H9 (cell line): Measurements from ENCODE around the gene CTCFL. TPM values are rescaled to one million over a fixed set of nuclear protein-coding genes. Genes with fewer than 3 reads are reported as not detected.

Experiments used
- DNase-seq: peaks from one replicate; pipeline ENCODE4 v3.0.0-alpha.2; 2017
- H2AFZ ChIP-seq: one replicate; pipeline ENCODE4 v1.6.1; 2013; ENCODE audit warnings: mild to moderate bottlenecking, low read length, control low read depth, moderate library complexity
- H2AK5ac ChIP-seq: 2 replicates; pipeline ENCODE4 v1.6.1; 2013; ENCODE audit warnings: low read length, control low read depth, mixed read lengths; ENCODE audit not compliant: insufficient read length
- H2BK120ac ChIP-seq: one replicate; pipeline ENCODE4 v1.6.1; 2013; ENCODE audit warnings: low read depth, mild to moderate bottlenecking, low read length, control low read depth, inconsistent platforms; ENCODE audit not compliant: poor library complexity, severe bottlenecking
- H2BK12ac ChIP-seq: 2 replicates; pipeline ENCODE4 v1.6.1; 2013; ENCODE audit warnings: low read length, control low read depth, mixed read lengths, low read depth; ENCODE audit not compliant: insufficient read length
- H2BK15ac ChIP-seq: 2 replicates; pipeline ENCODE4 v1.6.1; 2013; ENCODE audit warnings: low read depth, low read length, control low read depth
- H2BK20ac ChIP-seq: one replicate; pipeline ENCODE4 v1.6.1; 2013; ENCODE audit warnings: low read depth, mild to moderate bottlenecking, low read length, control low read depth, inconsistent platforms; ENCODE audit not compliant: poor library complexity, severe bottlenecking
- H2BK5ac ChIP-seq: 2 replicates; pipeline ENCODE4 v1.6.1; 2013; ENCODE audit warnings: low read length, control low read depth, mixed read lengths; ENCODE audit not compliant: insufficient read length
- H3K14ac ChIP-seq: 2 replicates; pipeline ENCODE4 v1.6.1; 2013; ENCODE audit warnings: low read length, control low read depth; ENCODE audit not compliant: insufficient read depth
- H3K18ac ChIP-seq: 2 replicates; pipeline ENCODE4 v1.6.1; 2013; ENCODE audit warnings: low read depth, mild to moderate bottlenecking, mixed read lengths, low read length, control low read depth; ENCODE audit not compliant: insufficient read length
- H3K23ac ChIP-seq: 2 replicates; pipeline ENCODE4 v1.6.1; 2013; ENCODE audit warnings: low read length, control low read depth, mixed read lengths, low read depth; ENCODE audit not compliant: insufficient read length
- H3K23me2 ChIP-seq: 2 replicates; pipeline ENCODE4 v1.6.1; 2013; ENCODE audit warnings: low read depth, mild to moderate bottlenecking, mixed read lengths, low read length, control low read depth; ENCODE audit not compliant: insufficient read length, poor library complexity, severe bottlenecking
- H3K27ac ChIP-seq: 2 replicates; pipeline ENCODE4 v1.5.1; 2013; ENCODE audit warnings: low read length, control low read depth, mixed read lengths, low read depth; ENCODE audit not compliant: insufficient read length
- H3K27me3 ChIP-seq: 2 replicates; pipeline ENCODE4 v1.6.1; 2013; ENCODE audit warnings: low read length, control low read depth, inconsistent platforms; ENCODE audit not compliant: insufficient read depth
- H3K4ac ChIP-seq: 2 replicates; pipeline ENCODE4 v1.6.1; 2013; ENCODE audit warnings: low read depth, mild to moderate bottlenecking, control low read depth, inconsistent platforms, low read length, moderate library complexity
- H3K4me1 ChIP-seq: 2 replicates; pipeline ENCODE4 v1.6.1; 2013; ENCODE audit warnings: low read length, control low read depth, inconsistent platforms; ENCODE audit not compliant: insufficient read depth
- H3K4me2 ChIP-seq: 2 replicates; pipeline ENCODE4 v1.6.1; 2013; ENCODE audit warnings: low read length, control low read depth, mixed read lengths; ENCODE audit not compliant: insufficient read length, insufficient read depth
- H3K56ac ChIP-seq: 2 replicates; pipeline ENCODE4 v1.6.1; 2013; ENCODE audit warnings: low read depth, mild to moderate bottlenecking, mixed read lengths, low read length, control low read depth; ENCODE audit not compliant: insufficient read length
- H3K79me1 ChIP-seq: 2 replicates; pipeline ENCODE4 v1.6.1; 2013; ENCODE audit warnings: low read depth, mild to moderate bottlenecking, moderate library complexity, low read length, control low read depth, inconsistent platforms; ENCODE audit not compliant: insufficient read depth, poor library complexity, severe bottlenecking
- H3K79me2 ChIP-seq: 2 replicates; pipeline ENCODE4 v1.6.1; 2013; ENCODE audit warnings: low read length, control low read depth, inconsistent platforms; ENCODE audit not compliant: insufficient read depth
- H3K9ac ChIP-seq: 2 replicates; pipeline ENCODE4 v1.6.1; 2013; ENCODE audit warnings: low read length, control low read depth, mixed read lengths; ENCODE audit not compliant: insufficient read length; ENCODE audit errors: extremely low read depth
- H3K9me3 ChIP-seq: one replicate; pipeline ENCODE4 v1.6.1; 2013; ENCODE audit warnings: low read depth, low read length, inconsistent platforms; ENCODE audit not compliant: control insufficient read depth
- H3T11ph ChIP-seq: one replicate; pipeline ENCODE4 v1.6.1; 2013; ENCODE audit warnings: mild to moderate bottlenecking, low read length, control low read depth, inconsistent platforms
- H4K20me1 ChIP-seq: one replicate; pipeline ENCODE4 v1.6.1; 2013; ENCODE audit not compliant: control insufficient read depth, insufficient read length, insufficient read depth
- H4K5ac ChIP-seq: 2 replicates; pipeline ENCODE4 v1.6.1; 2013; ENCODE audit warnings: low read depth, mild to moderate bottlenecking, mixed read lengths, low read length, control low read depth; ENCODE audit not compliant: insufficient read length
- H4K8ac ChIP-seq: replicated peaks from 2 replicates; pipeline ENCODE4 v1.6.1; 2013; ENCODE audit warnings: low read length, control low read depth, mixed read lengths, low read depth; ENCODE audit not compliant: insufficient read length
- H4K91ac ChIP-seq: 2 replicates; pipeline ENCODE4 v1.6.1; 2013; ENCODE audit warnings: low read depth, mild to moderate bottlenecking, moderate library complexity, mixed read lengths, low read length, control low read depth; ENCODE audit not compliant: insufficient read length
- H3K27ac Mint-ChIP-seq, 3 experiments: 2 replicates in 2 of 3; 3 replicates in 1 of 3; pipeline ENCODE4 v1.8.0; 2020 to 2021; ENCODE audit warnings: mixed read lengths in 3 of 3, mild to moderate bottlenecking in 1 of 3, moderate library complexity in 1 of 3
- H3K27me3 Mint-ChIP-seq: 2 replicates; pipeline ENCODE4 v1.8.0; 2021; ENCODE audit warnings: low read depth, mild to moderate bottlenecking, moderate library complexity, mixed read lengths
- H3K36me3 Mint-ChIP-seq, 3 experiments: 2 replicates in 2 of 3; 3 replicates in 1 of 3; pipeline ENCODE4 v1.8.0; 2020 to 2021; ENCODE audit warnings: low read depth in 3 of 3, mixed read lengths in 3 of 3; ENCODE audit not compliant: insufficient read depth in 1 of 3
- H3K4me1 Mint-ChIP-seq, 2 experiments: 2 replicates each; pipeline ENCODE4 v1.8.0; 2020; ENCODE audit warnings: mixed read lengths in 2 of 2
- H3K4me3 Mint-ChIP-seq, 2 experiments: 2 replicates in 1 of 2; 3 replicates in 1 of 2; pipeline ENCODE4 v1.8.0; 2020 to 2021; ENCODE audit warnings: mild to moderate bottlenecking in 2 of 2, mixed read lengths in 2 of 2, moderate library complexity in 1 of 2
- H3K9me3 Mint-ChIP-seq, 2 experiments: 2 replicates in 1 of 2; 3 replicates in 1 of 2; pipeline ENCODE4 v1.8.0; 2020; ENCODE audit warnings: mild to moderate bottlenecking in 2 of 2, mixed read lengths in 2 of 2, moderate library complexity in 1 of 2
- WGBS: extraction: QIAGEN DNeasy Blood & Tissue Kit; methylation state at CpG from one replicate; pipeline ENCODE4 v1.1.7; 2013; ENCODE audit warnings: missing lambda C conversion rate, low lambda C conversion rate, mixed read lengths; ENCODE audit not compliant: insufficient read length; ENCODE audit errors: extremely low coverage; 5-methylcytosine and 5-hydroxymethylcytosine counted together
- total RNA-seq: library from RNA; stranded (reverse); gene quantifications from 2 replicates; pipeline ENCODE4 v1.2.1, GENCODE V29; 2021
- TF ChIP-seq, protein P1 (sequence below): fragments of 200-600 bp; sonication (generic); conservative IDR thresholded peaks from 3 replicates; pipeline ENCODE4 v1.8.0; 2021; ENCODE audit warnings: antibody characterized with exemption, mild to moderate bottlenecking

The CTCFL gene
- total RNA-seq, 1 experiment from 2014 or later = 0.90 TPM

DNA sequence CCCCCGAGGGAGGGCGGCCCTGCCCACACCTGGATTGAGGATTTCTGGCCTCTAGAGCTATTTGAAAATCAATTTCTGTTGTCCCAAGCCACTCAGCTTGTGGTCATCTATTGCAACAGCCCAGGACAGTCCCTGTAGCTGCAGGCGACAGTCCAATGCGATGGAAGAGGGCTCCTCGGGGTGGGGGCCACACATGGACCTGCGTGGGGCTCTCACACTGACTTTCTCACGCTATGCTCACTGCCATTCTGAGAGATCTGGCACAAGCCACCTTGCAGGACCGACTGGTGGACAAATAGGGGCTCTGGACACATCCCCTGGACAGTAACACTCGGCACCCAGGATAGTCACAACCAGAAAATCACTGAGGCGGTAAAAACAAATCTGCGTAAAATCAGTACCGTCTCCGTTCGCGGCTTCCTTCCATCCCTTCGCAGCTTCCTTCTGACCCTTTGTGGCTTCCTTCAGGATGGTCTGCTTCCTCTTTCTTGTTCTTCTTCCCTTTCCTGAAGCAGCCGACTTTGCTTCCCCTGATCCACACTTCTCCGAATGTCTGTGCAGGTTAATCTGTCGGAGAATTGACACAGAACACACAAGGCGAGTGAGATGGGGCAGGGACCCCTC is 21.8 kb downstream of the CTCFL start:
- H2AFZ ChIP-seq = no peak overlapping the region
- no peak overlapping the region for H2BK120ac ChIP-seq
- no peak overlapping the region for H3K9ac ChIP-seq
- H4K5ac ChIP-seq = no peak overlapping the region
- no peak for DNase-seq
- no peak overlapping the region for H3K27ac ChIP-seq
- no peaks in the 10 kb centered on the region; the same call in 1 of the 2 replicates for H3K4me1 ChIP-seq
- H3K23ac ChIP-seq = no peak overlapping the region
- no peaks in the 10 kb centered on the region for H3K23me2 ChIP-seq
- H3K9me3 ChIP-seq = no peaks in the 10 kb centered on the region
- H2BK20ac ChIP-seq = no peak overlapping the region
- H3K4me1 Mint-ChIP-seq = peaks cover 26 to 34% of the 10 kb centered on the region in 2 experiments
- H3K18ac ChIP-seq = no peak overlapping the region
- no peaks in the 10 kb centered on the region for H3K9me3 Mint-ChIP-seq
- no peak overlapping the region for H3K27ac Mint-ChIP-seq
- no peaks in the 10 kb centered on the region for H3K79me1 ChIP-seq
- no peak overlapping the region for H2BK12ac ChIP-seq
- H3K4ac ChIP-seq = no peak overlapping the region
- no peak overlapping the region for H4K8ac ChIP-seq
- H3K56ac ChIP-seq = no peak overlapping the region
- no peak overlapping the region for H2AK5ac ChIP-seq
- no peak overlapping the region for H2BK15ac ChIP-seq
- no CpG with 5 or more reads among the region's 20 CpGs for WGBS
- H4K91ac ChIP-seq = no peak overlapping the region
- H3K4me2 ChIP-seq = no peak overlapping the region
- H4K20me1 ChIP-seq = no peaks in the 10 kb centered on the region
- H3K4me3 Mint-ChIP-seq = no peak overlapping the region
- H3K27me3 Mint-ChIP-seq = peaks cover 9% of the 10 kb centered on the region
- no peak overlapping the region for H3K14ac ChIP-seq
- no peak overlapping the region for H2BK5ac ChIP-seq
- no peaks in the 10 kb centered on the region for H3K36me3 Mint-ChIP-seq
- TF ChIP-seq, protein P1, sequence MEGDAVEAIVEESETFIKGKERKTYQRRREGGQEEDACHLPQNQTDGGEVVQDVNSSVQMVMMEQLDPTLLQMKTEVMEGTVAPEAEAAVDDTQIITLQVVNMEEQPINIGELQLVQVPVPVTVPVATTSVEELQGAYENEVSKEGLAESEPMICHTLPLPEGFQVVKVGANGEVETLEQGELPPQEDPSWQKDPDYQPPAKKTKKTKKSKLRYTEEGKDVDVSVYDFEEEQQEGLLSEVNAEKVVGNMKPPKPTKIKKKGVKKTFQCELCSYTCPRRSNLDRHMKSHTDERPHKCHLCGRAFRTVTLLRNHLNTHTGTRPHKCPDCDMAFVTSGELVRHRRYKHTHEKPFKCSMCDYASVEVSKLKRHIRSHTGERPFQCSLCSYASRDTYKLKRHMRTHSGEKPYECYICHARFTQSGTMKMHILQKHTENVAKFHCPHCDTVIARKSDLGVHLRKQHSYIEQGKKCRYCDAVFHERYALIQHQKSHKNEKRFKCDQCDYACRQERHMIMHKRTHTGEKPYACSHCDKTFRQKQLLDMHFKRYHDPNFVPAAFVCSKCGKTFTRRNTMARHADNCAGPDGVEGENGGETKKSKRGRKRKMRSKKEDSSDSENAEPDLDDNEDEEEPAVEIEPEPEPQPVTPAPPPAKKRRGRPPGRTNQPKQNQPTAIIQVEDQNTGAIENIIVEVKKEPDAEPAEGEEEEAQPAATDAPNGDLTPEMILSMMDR = no peak
- H3K79me2 ChIP-seq = no peaks in the 10 kb centered on the region
- H3T11ph ChIP-seq = no peak overlapping the region
- H3K27me3 ChIP-seq = no peaks in the 10 kb centered on the region
